PC-3 (cell line): ENCODE measurements around the gene ANGPTL2. TPM values are rescaled to one million over a fixed set of nuclear protein-coding genes. Genes with fewer than 3 reads are reported as not detected.

Source experiments
- ATAC-seq: fragments of 200-7000 bp; cut with Tn5 transposase; 2 replicates; pipeline ENCODE4 v1.9.1; 2020; ENCODE audit warnings: mild to moderate bottlenecking, moderate library complexity
- BruUV-seq: library from RNA; stranded (reverse); fragments of 400-500 nt; replicated peaks from 2 replicates; lab custom pipeline; 2021; lab: Mats Ljungman, UMichigan
- CTCF ChIA-PET: fragments of 300-600 bp; sonication (Branson Sonifier 250); formaldehyde crosslinking; loops from one replicate; lab custom pipeline; 2022; ENCODE audit warnings: antibody characterized with exemption; lab: Charles Lee
- POLR2A ChIA-PET: fragments of 300-600 bp; sonication (Branson Sonifier 250); formaldehyde crosslinking; loops from one replicate; lab custom pipeline; 2022; ENCODE audit warnings: antibody characterized with exemption; ENCODE audit not compliant: unreplicated experiment; lab: Charles Lee
- DNase-seq: peaks from one replicate; pipeline ENCODE4 v3.0.0-alpha.2; 2015
- H2AFZ ChIP-seq: fragments of 300-600 bp; sonication (generic); 2 replicates; pipeline ENCODE4 v1.6.0; 2016; ENCODE audit warnings: antibody characterized with exemption, low read length
- H3F3A ChIP-seq: fragments of 300-600 bp; sonication (generic); one replicate; pipeline ENCODE4 v1.6.0; 2017; ENCODE audit warnings: antibody characterized with exemption, low read length, control low read depth, mild to moderate bottlenecking; ENCODE audit not compliant: unreplicated experiment
- H3K27ac ChIP-seq: fragments of 300-600 bp; sonication (generic); 2 replicates; pipeline ENCODE4 v1.5.1; 2016; ENCODE audit warnings: mild to moderate bottlenecking, low read length
- H3K27me3 ChIP-seq: fragments of 300-600 bp; sonication (generic); 2 replicates; pipeline ENCODE4 v1.6.1; 2016; ENCODE audit warnings: low read length, mixed read lengths
- H3K36me3 ChIP-seq: fragments of 300-600 bp; sonication (generic); 2 replicates; pipeline ENCODE4 v1.6.1; 2016; ENCODE audit warnings: low read depth, mixed run types, low read length, mixed read lengths
- H3K4me1 ChIP-seq: fragments of 300-600 bp; sonication (generic); 2 replicates; pipeline ENCODE4 v1.5.1; 2016; ENCODE audit warnings: low read length; ENCODE audit not compliant: insufficient read depth
- H3K4me2 ChIP-seq: fragments of 300-600 bp; sonication (generic); 2 replicates; pipeline ENCODE4 v1.6.0; 2016; ENCODE audit warnings: low read length
- H3K4me3 ChIP-seq: fragments of 300-600 bp; sonication (generic); 2 replicates; pipeline ENCODE4 v1.5.1; 2016; ENCODE audit warnings: mild to moderate bottlenecking, low read length, mixed read lengths
- H3K79me2 ChIP-seq: fragments of 300-600 bp; sonication (generic); 2 replicates; pipeline ENCODE4 v1.6.1; 2017; ENCODE audit warnings: low read length, mixed read lengths
- H3K9ac ChIP-seq: fragments of 300-600 bp; sonication (generic); 2 replicates; pipeline ENCODE4 v1.6.0; 2016; ENCODE audit warnings: mild to moderate bottlenecking, low read length
- H3K9me2 ChIP-seq: fragments of 300-600 bp; sonication (generic); replicated peaks from 2 replicates; pipeline ENCODE4 v1.6.1; 2016; ENCODE audit warnings: mixed run types, low read length, mixed read lengths
- H3K9me3 ChIP-seq: fragments of 300-600 bp; sonication (generic); 2 replicates; pipeline ENCODE4 v1.6.1; 2016; ENCODE audit warnings: low read length, mixed read lengths
- H4K20me1 ChIP-seq: fragments of 300-600 bp; sonication (generic); 2 replicates; pipeline ENCODE4 v1.6.1; 2016; ENCODE audit warnings: low read length, mixed read lengths
- EZH2 ChIP-seq: fragments of 300-600 bp; sonication (generic); IDR thresholded peaks from one replicate; pipeline ENCODE4 v1.6.1; 2017; ENCODE audit warnings: antibody characterized with exemption, mild to moderate bottlenecking, low read length; ENCODE audit not compliant: unreplicated experiment
- EZH2phosphoT487 ChIP-seq: fragments of 300-600 bp; sonication (generic); IDR thresholded peaks from 2 replicates; pipeline ENCODE4 v1.6.1; 2018; ENCODE audit warnings: mild to moderate bottlenecking, antibody characterized with exemption, low read length, borderline replicate concordance
- intact Hi-C: fragments of 100-400 bp; cut with micrococcal nuclease; formaldehyde crosslinking; loops from 2 replicates; pipeline ENCODE4 v1.9.0; 2023
- total RNA-seq: library from RNA; depleted of rRNA; stranded (reverse); fragments of >200 nt; gene quantifications from 2 replicates; pipeline ENCODE4 v1.2.3, GENCODE V29; 2014
- TF ChIP-seq, protein P1 (sequence below): fragments of 300-600 bp; sonication (generic); conservative IDR thresholded peaks from 2 replicates; pipeline ENCODE4 v1.5.1; 2017; ENCODE audit warnings: antibody characterized with exemption, low read depth, mild to moderate bottlenecking, low read length

ANGPTL2 gene
- total RNA-seq, 1 experiment from 2014 or later, result 0.07 TPM

- Histone ChIP-seq H3K27me3 (no peaks in the 10 kb centered on the region), H2AFZ (no peak overlapping the region), H3K4me3 (no peak overlapping the region), H3K9me3 (no peaks in the 10 kb centered on the region), H3K27ac (no peak overlapping the region), H3K4me1 (peaks cover 21% of the 10 kb centered on the region), H3K4me2 (no peak overlapping the region), H4K20me1 (no peaks in the 10 kb centered on the region), H3K9ac (no peak overlapping the region), H3K79me2 (no peaks in the 10 kb centered on the region), H3K36me3 (no peaks in the 10 kb centered on the region), H3K9me2 (no peaks in the 10 kb centered on the region), H3F3A (no peaks in the 10 kb centered on the region)
- no TSS peak for BruUV-seq
- CTCF ChIA-PET, result no interaction called here
- DNase-seq (peak; percentile 21), ATAC-seq (no peak)
- intact Hi-C loops, result no loop called here
- TF ChIP-seq, protein P1, sequence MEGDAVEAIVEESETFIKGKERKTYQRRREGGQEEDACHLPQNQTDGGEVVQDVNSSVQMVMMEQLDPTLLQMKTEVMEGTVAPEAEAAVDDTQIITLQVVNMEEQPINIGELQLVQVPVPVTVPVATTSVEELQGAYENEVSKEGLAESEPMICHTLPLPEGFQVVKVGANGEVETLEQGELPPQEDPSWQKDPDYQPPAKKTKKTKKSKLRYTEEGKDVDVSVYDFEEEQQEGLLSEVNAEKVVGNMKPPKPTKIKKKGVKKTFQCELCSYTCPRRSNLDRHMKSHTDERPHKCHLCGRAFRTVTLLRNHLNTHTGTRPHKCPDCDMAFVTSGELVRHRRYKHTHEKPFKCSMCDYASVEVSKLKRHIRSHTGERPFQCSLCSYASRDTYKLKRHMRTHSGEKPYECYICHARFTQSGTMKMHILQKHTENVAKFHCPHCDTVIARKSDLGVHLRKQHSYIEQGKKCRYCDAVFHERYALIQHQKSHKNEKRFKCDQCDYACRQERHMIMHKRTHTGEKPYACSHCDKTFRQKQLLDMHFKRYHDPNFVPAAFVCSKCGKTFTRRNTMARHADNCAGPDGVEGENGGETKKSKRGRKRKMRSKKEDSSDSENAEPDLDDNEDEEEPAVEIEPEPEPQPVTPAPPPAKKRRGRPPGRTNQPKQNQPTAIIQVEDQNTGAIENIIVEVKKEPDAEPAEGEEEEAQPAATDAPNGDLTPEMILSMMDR, result no peak
- TF ChIP-seq EZH2 (no peak), EZH2phosphoT487 (no peak)
- POLR2A ChIA-PET, result no interaction called here
Measured at GRCh38 chr9:127128341-127129072, 6.1 kb upstream of the ANGPTL2 start.

DNA sequence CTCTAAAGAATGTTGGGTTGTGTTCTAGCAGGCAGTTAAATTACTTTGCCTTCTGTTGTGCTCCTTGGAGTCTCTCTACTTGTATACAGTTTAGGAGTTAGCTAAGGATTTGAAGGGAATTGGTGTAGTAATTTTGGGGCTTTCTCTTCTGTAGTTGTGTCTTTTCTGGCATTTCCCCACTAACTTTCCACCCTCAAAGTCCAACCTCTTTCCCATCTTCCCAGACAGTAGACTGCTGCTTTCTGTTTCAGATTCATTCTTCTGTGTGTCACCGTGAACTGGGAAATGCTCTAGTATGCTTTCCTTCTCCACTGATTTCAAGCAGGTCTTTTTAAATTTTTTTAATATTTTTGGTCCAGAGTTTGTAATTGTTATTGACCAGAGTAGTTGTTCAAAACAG lies 4.5 kb upstream of the ANGPTL2 start:
- H3K9ac ChIP-seq, result no peak overlapping the region
- ChIA-PET POLR2A (no interaction called here), CTCF (no interaction called here)
- BruUV-seq, result no TSS peak
- H4K20me1 ChIP-seq, result no peaks in the 10 kb centered on the region
- DNase-seq (no peak), ATAC-seq (no peak)
- H3K9me3 ChIP-seq, result no peaks in the 10 kb centered on the region
- H3K36me3 ChIP-seq, result no peaks in the 10 kb centered on the region
- no peaks in the 10 kb centered on the region for H3F3A ChIP-seq
- H3K4me2 ChIP-seq, result no peak overlapping the region
- H3K4me1 ChIP-seq, result peaks cover 16% of the 10 kb centered on the region
- no peaks in the 10 kb centered on the region for H3K79me2 ChIP-seq
- H3K27me3 ChIP-seq, result no peaks in the 10 kb centered on the region
- no peak for TF ChIP-seq EZH2
- TF ChIP-seq, protein P1, result no peak
- TF ChIP-seq EZH2phosphoT487, result no peak
- no peak overlapping the region for H3K27ac ChIP-seq
- no peak overlapping the region for H2AFZ ChIP-seq
- intact Hi-C loops, result no loop called here
- H3K4me3 ChIP-seq, result no peak overlapping the region
- no peaks in the 10 kb centered on the region for H3K9me2 ChIP-seq

DNA sequence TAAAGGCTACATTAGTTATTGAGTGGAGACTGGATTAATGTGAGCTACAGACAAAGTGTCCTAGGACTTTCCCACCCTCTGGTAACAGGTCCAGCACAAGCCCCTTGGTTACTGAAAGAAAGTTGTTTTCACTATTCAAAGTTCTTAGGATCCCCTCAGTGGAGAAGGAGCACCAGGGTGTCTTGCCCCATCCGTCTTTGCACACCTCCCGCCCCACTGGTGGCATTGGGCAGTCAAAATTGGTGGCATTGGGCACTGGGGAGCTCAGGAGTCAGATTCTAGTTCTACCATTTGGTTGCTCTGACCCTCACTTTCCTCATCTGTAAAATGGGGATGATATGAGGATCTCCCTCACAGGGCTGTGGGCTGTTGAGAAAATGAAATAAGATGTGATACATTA lies 2.4 kb upstream of the ANGPTL2 start:
- Histone ChIP-seq H3K9me2 (no peaks in the 10 kb centered on the region), H3K9ac (no peak overlapping the region), H3K36me3 (no peaks in the 10 kb centered on the region), H2AFZ (no peak overlapping the region), H3K9me3 (no peaks in the 10 kb centered on the region), H3K79me2 (no peaks in the 10 kb centered on the region), H3K27ac (no peak overlapping the region), H3F3A (no peaks in the 10 kb centered on the region), H3K4me1 (peaks cover 11% of the 10 kb centered on the region), H3K4me2 (no peak overlapping the region), H4K20me1 (no peaks in the 10 kb centered on the region), H3K27me3 (no peaks in the 10 kb centered on the region), H3K4me3 (no peak overlapping the region)
- ATAC-seq, result no peak
- no peak for DNase-seq
- TF ChIP-seq EZH2 (no peak), EZH2phosphoT487 (no peak)
- TF ChIP-seq, protein P1, result no peak
- ChIA-PET CTCF (no interaction called here), POLR2A (no interaction called here)
- no TSS peak for BruUV-seq
- intact Hi-C loops, result no loop called here
